HG03280 (cell line): Measurements from ENCODE around the gene C6orf132.

Source experiments
- ATAC-seq: cut with Tn5 transposase; IDR thresholded peaks from one replicate; pipeline ENCODE4 v1.9.1; 2021; ENCODE audit warnings: mild to moderate bottlenecking, moderate library complexity; ENCODE audit not compliant: unreplicated experiment

Gene C6orf132

GRCh38 chr6:42105709-42106108, 36.7 kb downstream of the C6orf132 start:
- ATAC-seq = no peak

- no peak for ATAC-seq
Measured at GRCh38 chr6:42105156-42105648, 37.2 kb downstream of the C6orf132 start.

GRCh38 chr6:42104804-42105125, 37.7 kb downstream of the C6orf132 start:
- ATAC-seq = peak; percentile 21

DNA sequence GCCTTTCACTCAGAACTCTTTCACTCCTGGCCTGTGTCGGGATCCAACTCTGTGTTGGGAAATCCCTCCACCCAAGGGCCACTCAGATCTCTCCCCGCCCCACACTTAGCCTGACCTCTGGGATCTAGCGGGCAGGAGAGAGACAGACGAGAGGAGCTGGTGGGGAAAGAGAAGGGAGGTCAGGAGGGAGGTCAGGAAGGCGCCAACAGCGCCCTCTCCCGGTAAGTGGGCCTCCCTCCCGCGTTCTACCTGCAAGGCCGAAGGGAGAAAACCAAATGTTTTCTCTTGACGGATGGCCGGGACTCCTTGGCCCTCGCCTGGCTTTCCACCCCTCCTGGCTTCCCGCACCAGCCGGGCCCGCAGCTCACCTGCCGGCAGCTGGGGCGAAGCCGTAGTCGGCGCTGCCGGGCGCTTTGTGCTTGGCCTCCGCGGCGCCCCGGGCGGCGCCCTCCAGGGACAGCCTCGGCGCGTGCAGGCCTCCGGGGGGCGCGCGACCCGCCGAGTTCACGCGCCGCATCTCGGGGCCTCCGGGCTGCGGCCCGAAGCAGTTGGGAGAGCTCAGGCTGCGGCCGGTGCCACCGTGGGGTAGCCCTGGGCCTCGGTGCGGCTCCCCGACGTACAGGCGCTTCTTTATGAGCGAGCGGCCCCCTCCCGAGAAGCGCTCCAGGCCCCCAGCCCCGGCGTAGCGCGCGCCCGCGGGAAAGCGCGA, 38.2 kb downstream of the C6orf132 start:
- peak; percentile 50 for ATAC-seq

GRCh38 chr6:42103753-42104094, 38.7 kb downstream of the C6orf132 start:
- ATAC-seq = no peak

GRCh38 chr6:42103216-42103615, 39.2 kb downstream of the C6orf132 start:
- no peak for ATAC-seq

GRCh38 chr6:42101186-42101657, 41.2 kb downstream of the C6orf132 start:
- ATAC-seq = no peak

- no peak for ATAC-seq
Measured at GRCh38 chr6:42100029-42100901, 42.2 kb downstream of the C6orf132 start.

- ATAC-seq = no peak
Measured at GRCh38 chr6:42099340-42100028, 42.9 kb downstream of the C6orf132 start.

DNA sequence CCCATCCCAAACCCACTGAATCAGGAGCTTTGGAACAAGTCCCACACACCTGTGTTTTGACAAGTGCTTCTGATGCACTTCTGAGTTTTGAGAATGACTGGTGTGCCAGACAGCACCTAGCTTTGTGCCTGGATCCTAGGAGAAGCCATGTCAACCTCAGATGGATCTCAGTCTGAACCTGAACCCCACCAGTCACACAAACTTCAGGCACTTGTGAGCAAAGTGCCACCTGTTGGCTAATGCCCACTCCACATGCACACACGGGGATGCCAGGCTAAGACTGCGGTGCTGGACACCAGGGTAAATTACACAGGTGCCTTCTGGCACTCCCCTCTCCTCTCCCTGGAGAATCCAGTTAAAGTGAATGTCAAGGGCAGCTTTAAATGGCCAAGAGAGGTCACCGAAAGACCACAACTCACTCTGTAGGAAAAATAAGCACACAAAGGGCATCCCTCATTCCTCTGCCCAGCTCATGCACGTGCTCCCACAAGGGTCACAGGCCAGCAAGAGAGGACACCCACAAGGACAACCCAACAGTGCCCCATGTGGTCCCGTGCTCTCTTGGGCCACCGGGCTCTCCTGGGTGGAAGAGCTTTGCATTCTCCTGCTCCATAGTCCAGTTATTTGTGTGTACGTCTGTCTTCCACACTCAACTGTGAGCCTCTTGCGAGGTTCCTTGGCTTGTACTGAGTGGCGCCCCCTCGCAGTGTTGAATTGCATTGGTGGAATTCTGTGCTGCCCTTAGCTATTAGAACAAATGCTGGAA, 46.5 kb downstream of the C6orf132 start:
- no peak for ATAC-seq

DNA sequence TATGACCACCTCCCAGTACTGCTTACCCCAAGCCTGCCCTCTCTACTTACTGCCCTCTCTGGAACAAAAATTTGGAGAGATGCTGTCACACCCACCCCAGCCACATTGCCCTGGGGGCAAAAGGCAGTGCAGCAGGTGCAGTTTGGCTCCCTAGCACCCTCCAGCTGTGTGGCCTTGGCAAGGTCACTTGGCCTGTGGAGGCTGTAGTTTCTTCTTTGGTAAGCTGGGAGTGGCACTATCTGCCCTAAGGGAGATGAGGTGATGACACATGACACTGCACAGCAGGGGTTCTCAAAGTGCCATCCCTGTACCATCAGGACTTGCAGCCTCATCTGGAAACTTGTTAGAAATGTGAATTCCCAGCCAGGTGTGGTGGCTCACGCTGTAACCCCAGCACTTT, 47.3 kb downstream of the C6orf132 start:
- ATAC-seq = no peak

DNA sequence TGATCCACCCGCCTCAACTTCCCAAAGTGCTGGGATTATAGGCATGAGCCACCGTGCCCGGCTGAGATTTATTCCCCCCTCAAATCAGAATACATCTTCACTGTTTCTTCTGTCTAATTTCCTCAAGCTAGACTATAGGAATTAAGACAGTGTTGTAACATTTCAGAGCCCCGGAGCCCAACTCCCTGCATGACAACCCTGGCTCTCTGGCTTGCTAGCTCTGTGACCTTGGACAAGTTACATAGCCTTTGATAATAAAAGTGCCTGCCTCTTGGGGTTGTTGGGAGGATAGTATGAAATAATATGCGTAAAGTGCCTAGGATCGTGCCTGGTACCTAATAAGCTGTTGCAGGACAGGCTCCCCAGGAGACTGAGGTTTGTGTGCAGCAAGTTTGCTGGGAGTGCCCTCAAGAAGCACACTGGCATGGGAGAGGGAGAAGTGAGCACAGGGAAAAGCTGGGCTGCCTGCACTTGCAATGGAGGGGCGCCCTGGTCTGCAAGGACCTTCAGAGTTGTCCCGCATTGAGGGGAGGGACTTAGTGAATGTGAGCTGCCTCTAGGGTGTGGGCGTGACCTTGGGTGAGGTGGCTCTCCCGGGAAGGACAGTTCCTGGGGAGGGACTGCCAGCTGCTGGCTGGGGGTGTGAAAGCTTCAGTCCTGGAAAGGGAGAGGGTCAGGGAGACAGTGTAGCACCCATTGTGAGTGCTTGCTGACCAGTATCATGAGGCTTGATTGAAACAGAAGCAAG, 48.7 kb downstream of the C6orf132 start:
- ATAC-seq = no peak

DNA sequence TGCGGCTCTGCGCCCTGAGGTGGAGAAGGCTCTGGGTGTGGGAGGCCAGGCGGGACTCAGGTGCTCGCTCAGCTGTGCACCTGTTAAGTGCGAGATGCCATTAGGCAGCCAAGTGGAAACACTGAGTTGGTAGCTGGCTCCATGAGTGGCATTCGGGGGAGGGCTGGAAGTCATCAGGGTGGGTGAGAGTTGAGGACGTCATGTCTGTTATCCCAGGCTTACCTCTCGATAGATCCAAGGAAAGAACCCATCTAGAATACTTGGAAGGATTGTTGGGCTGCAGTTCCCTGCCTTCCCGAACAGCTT, 50.7 kb downstream of the C6orf132 start:
- ATAC-seq = no peak

DNA sequence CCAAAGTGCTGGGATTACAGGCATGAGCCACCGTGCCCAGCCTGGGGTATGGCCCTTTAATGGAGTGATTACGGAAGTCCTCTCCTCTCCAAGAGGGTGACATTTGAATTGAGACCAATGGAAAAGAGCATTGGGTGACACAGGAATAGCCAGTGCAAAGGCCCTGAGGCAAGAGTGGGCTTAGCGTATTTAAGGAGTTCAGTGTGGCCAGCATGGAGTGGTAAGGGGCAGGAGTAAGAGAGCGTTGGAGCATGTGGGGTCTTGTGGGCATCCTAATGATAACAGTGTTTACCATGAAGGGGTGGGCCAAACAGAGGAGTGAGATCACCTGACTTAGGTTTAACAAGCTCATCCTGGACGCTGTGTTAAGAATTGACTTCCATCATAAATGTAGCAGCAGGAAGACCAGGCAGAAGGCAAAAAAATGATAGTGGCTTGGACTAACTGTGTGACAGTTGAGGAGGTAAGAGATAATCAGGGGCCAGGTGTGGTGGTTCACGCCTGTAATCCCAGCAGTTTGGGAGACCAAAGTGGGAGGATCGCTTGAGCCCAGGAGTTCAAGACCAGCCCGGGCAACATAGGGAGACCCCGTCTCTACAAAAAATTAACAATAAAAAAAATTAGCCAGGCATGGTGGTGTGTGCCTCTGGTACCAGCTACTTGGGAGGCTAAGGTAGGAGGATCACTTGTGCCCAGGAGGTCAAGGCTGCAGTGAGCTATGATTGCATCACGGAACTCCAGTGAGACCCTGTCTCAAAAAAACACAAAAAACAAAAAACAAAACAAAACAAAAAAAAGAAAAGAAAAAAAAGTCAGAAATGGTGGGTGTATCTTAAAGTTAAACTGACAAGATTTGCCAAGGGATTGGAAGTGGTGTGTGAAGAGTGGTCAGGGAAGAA, 51.4 kb downstream of the C6orf132 start:
- no peak for ATAC-seq

- no peak for ATAC-seq
Measured at GRCh38 chr6:42088101-42088591, 54.3 kb downstream of the C6orf132 start.

DNA sequence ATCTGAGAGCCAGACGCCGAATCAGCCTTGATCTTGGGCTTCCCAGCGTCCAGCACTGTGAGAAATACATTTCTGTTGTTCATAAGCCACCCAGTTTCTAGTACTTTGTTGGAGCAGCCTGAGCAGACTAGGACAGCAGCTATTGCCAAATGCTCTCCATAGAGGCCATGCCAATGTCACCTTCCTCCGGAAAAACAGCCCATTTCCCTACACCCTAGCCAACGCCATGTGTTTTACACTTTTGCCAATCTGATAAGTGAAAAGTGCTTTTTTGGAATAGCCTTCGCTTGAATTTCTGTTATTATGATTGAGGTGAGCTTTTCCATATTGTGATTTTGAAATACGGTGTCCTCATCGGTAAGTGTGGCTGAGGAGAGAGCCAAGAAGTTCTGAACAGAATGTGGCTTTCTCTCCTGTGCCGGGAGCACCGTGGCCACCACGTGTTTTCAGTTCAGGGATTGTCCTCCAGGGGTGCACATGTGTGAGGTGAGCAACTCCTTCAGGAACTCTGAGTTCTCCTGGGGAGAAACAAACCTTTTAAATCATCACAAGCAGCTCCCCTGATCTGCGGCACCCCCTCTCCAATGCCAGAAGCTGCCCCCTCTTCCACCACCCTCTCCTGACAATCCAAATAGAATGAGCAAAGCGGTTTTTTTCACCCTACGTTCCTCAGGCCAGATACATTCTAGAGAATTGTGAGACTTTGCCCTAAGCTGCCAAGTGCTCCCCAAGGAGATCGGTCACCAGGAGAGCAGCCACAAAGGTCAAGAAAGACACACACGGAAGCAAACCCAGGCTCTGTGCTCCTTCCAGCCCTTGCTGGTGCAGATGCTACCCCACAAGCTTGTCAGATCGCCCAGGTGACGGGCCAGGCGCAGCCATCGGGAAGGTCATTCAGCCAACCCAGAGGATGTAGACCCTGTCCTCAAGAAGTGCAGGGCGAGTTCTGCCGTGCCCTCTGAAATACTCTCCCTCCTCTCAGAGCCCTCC, 56.1 kb downstream of the C6orf132 start:
- no peak for ATAC-seq

DNA sequence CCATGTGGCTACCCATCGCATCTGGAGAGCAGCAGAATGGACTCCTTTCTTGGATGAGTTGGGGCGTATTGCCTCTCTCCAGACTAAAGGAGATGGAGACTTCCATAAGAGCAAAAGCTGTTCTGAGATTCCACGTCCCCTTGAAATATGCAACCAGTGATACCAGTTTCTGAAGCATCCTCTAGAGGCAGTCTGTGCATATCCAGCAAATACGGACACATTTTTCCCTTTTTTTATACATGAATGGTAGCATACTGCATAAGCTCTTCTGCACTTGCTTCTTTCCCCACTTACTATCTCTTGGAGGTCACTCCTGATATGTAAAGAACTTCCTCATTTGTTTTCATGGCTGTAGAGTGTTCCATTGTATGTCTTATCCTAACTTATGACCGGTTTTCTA, 57.5 kb downstream of the C6orf132 start:
- ATAC-seq = no peak

- no peak for ATAC-seq
Measured at GRCh38 chr6:42083530-42083929, 58.9 kb downstream of the C6orf132 start.
